Smooth muscle cell (in vitro differentiated cells): ENCODE data around the gene MIA2. TPM values are rescaled to one million over a fixed set of nuclear protein-coding genes. Genes with fewer than 3 reads are reported as not detected.

Source experiments
- DNase-seq: peaks from one replicate; lab custom pipeline; 2025; ENCODE audit not compliant: unreplicated experiment; lab: John Stamatoyannopoulos, UW
- H2AFZ ChIP-seq: fragments of 200-600 bp; sonication (generic); 2 replicates; pipeline ENCODE4 v1.6.0; 2016; ENCODE audit warnings: antibody characterized with exemption, low read depth, mild to moderate bottlenecking
- H3F3A ChIP-seq: fragments of 200-600 bp; sonication (generic); 2 replicates; pipeline ENCODE4 v1.6.0; 2017; ENCODE audit warnings: antibody characterized with exemption, low read depth
- H3K27ac ChIP-seq: fragments of 200-600 bp; sonication (generic); 2 replicates; pipeline ENCODE4 v1.5.1; 2016; ENCODE audit warnings: low read depth, mild to moderate bottlenecking
- H3K27me3 ChIP-seq: fragments of 200-600 bp; sonication (generic); 2 replicates; pipeline ENCODE4 v1.6.1; 2016; ENCODE audit warnings: low read depth, mild to moderate bottlenecking
- H3K36me3 ChIP-seq: fragments of 200-600 bp; sonication (generic); 2 replicates; pipeline ENCODE4 v1.5.1; 2016; ENCODE audit warnings: low read depth
- H3K4me1 ChIP-seq: fragments of 200-600 bp; sonication (generic); 2 replicates; pipeline ENCODE4 v1.5.1; 2016; ENCODE audit warnings: low read depth
- H3K4me2 ChIP-seq: fragments of 200-600 bp; sonication (generic); 2 replicates; pipeline ENCODE4 v1.6.0; 2016; ENCODE audit warnings: mild to moderate bottlenecking
- H3K4me3 ChIP-seq: fragments of 200-600 bp; sonication (generic); 2 replicates; pipeline ENCODE4 v1.5.1; 2016; ENCODE audit warnings: mild to moderate bottlenecking
- H3K79me2 ChIP-seq: fragments of 200-600 bp; sonication (generic); 2 replicates; pipeline ENCODE4 v1.6.0; 2016; ENCODE audit warnings: low read depth, mild to moderate bottlenecking
- H3K9ac ChIP-seq: fragments of 200-600 bp; sonication (generic); 2 replicates; pipeline ENCODE4 v1.6.0; 2016; ENCODE audit warnings: low read depth
- H3K9me3 ChIP-seq: fragments of 200-600 bp; sonication (generic); replicated peaks from 2 replicates; pipeline ENCODE4 v1.5.1; 2016; ENCODE audit warnings: low read depth
- H4K20me1 ChIP-seq: fragments of 200-600 bp; sonication (generic); 2 replicates; pipeline ENCODE4 v1.6.0; 2016; ENCODE audit warnings: low read depth
- whole genome bisulfite sequencing: methylation state at CpG from one replicate; pipeline ENCODE4 v1.1.7; 2016; ENCODE audit warnings: low lambda C conversion rate; 5-methylcytosine and 5-hydroxymethylcytosine counted together
- polyA plus RNA-seq: library from polyadenylated mRNA; unstranded; fragments of >200 nt; fragmentation: Nextera tagmentation; extraction: Ambion mirVana; gene quantifications from 2 replicates; pipeline ENCODE4 v1.2.1, GENCODE V29; 2016
- total RNA-seq: library from RNA; depleted of rRNA; stranded (reverse); fragments of >200 nt; gene quantifications from 2 replicates; pipeline ENCODE4 v1.2.3, GENCODE V29; 2014
- TF ChIP-seq, protein P1 (sequence below): fragments of 200-600 bp; sonication (generic); IDR thresholded peaks from 2 replicates; pipeline ENCODE4 v1.5.1; 2017; ENCODE audit warnings: borderline replicate concordance, mild to moderate bottlenecking, antibody characterized with exemption; ENCODE audit not compliant: insufficient read depth, poor library complexity, severe bottlenecking

Gene MIA2
- total and polyA plus RNA-seq, 2 experiments from 2014 or later, result 14.6 to 18.6 TPM

DNA sequence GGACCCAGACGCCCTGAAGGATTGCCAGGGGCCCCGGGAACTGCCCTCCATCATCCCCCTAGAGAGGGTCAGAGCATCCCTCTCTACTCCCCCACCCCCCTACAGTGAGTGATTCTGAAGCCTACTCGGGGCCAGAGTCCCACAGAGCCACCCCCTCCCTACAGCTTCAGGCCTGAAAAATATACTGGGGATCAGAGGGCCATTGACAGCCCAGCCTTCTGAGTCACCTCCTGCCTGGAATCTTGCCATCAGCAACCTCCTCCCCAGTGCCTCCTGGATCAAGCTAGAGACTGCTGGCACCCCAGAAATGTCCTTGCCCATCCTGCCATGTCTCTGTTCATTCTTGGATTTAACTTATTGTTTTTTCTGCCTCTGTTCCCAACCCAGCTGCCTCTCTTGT, 21.7 kb upstream of the MIA2 start:
- no peak overlapping the region for H2AFZ ChIP-seq
- H3K4me3 ChIP-seq, result no peak overlapping the region
- H3K9me3 ChIP-seq, result no peaks in the 10 kb centered on the region
- H3K27me3 ChIP-seq, result no peaks in the 10 kb centered on the region
- H3K36me3 ChIP-seq, result no peaks in the 10 kb centered on the region
- no peaks in the 10 kb centered on the region for H3K4me1 ChIP-seq
- no peak overlapping the region for H3K4me2 ChIP-seq
- TF ChIP-seq, protein P1, sequence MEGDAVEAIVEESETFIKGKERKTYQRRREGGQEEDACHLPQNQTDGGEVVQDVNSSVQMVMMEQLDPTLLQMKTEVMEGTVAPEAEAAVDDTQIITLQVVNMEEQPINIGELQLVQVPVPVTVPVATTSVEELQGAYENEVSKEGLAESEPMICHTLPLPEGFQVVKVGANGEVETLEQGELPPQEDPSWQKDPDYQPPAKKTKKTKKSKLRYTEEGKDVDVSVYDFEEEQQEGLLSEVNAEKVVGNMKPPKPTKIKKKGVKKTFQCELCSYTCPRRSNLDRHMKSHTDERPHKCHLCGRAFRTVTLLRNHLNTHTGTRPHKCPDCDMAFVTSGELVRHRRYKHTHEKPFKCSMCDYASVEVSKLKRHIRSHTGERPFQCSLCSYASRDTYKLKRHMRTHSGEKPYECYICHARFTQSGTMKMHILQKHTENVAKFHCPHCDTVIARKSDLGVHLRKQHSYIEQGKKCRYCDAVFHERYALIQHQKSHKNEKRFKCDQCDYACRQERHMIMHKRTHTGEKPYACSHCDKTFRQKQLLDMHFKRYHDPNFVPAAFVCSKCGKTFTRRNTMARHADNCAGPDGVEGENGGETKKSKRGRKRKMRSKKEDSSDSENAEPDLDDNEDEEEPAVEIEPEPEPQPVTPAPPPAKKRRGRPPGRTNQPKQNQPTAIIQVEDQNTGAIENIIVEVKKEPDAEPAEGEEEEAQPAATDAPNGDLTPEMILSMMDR, result no peak
- no peak for DNase-seq
- 93% methylated on average over 3 of the region's 3 CpGs for WGBS
- H4K20me1 ChIP-seq, result no peaks in the 10 kb centered on the region
- H3K79me2 ChIP-seq, result no peaks in the 10 kb centered on the region
- H3F3A ChIP-seq, result no peaks in the 10 kb centered on the region
- H3K27ac ChIP-seq, result no peak overlapping the region
- H3K9ac ChIP-seq, result no peak overlapping the region

DNA sequence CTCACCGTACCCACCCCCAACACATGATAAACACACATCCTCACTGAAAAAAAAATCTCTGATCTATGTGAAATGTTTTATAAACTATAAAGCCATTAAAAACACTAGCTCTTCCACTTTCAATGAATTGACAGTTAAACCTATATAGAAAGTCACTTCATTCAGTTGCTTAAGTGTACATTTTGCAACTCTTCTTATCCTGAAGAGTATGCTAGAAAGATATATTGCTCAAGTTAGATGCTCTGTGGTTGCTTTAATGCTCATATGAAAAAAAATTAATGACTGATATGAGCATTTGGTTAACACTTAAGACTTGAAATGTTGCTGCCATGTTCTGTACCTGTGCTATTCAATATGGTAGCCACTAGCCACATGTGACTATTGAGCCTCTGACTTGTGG, 21.0 kb upstream of the MIA2 start:
- H4K20me1 ChIP-seq, result no peaks in the 10 kb centered on the region
- no peak overlapping the region for H2AFZ ChIP-seq
- no peaks in the 10 kb centered on the region for H3K36me3 ChIP-seq
- no peak for DNase-seq
- no peaks in the 10 kb centered on the region for H3K79me2 ChIP-seq
- H3K9ac ChIP-seq, result no peak overlapping the region
- no peaks in the 10 kb centered on the region for H3K9me3 ChIP-seq
- TF ChIP-seq, protein P1, result no peak
- H3K4me3 ChIP-seq, result no peak overlapping the region
- 93% methylated on average over 1 of the region's 1 CpG for WGBS
- H3K27ac ChIP-seq, result no peak overlapping the region
- no peaks in the 10 kb centered on the region for H3F3A ChIP-seq
- no peaks in the 10 kb centered on the region for H3K4me1 ChIP-seq
- H3K27me3 ChIP-seq, result no peaks in the 10 kb centered on the region
- no peak overlapping the region for H3K4me2 ChIP-seq

DNA sequence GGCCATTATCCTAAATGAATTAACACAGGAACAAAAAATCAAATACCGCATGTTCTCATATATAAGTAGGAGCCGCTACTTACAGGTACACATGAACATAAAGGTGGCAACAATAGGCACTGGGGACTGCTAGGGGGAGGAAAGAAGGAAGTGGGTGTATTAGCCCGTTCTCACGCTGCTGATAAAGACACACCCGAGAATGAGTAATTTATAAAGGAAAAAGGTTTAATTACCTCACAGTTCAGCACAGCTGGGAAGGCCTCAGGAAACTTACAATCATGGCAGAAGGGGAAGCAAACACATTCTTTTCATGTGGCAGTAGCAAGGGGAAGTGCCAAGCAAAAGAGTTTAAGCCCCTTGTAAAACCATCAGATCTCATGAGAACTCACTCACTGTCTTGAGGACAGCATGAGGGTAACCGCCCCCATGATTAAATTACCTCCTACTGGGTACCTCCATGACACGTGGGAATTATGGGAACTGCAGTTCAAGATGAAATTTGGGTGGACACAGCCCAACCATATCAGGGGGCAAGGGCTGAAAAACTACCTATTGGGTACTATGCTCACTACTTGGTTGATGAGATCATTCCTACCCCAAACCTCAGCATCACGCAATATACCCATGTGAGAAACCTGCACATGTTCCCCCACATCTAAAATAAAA, 16.4 kb upstream of the MIA2 start:
- no peak for DNase-seq

More for the DNA sequence above, 16.4 kb upstream of the MIA2 start:
- no peak overlapping the region for H2AFZ ChIP-seq
- TF ChIP-seq, protein P1, result no peak
- WGBS, result 84% methylated on average over 8 of the region's 8 CpGs
- no peaks in the 10 kb centered on the region for H3K79me2 ChIP-seq
- H3K4me1 ChIP-seq, result no peaks in the 10 kb centered on the region
- no peaks in the 10 kb centered on the region for H3K27me3 ChIP-seq
- H3K36me3 ChIP-seq, result no peaks in the 10 kb centered on the region
- no peaks in the 10 kb centered on the region for H3F3A ChIP-seq
- H3K9me3 ChIP-seq, result no peaks in the 10 kb centered on the region
- no peak overlapping the region for H3K4me2 ChIP-seq
- H3K9ac ChIP-seq, result no peak overlapping the region
- H3K27ac ChIP-seq, result no peak overlapping the region
- H4K20me1 ChIP-seq, result no peaks in the 10 kb centered on the region
- no peak overlapping the region for H3K4me3 ChIP-seq
